Inferior parietal cortex (tissue), 1 donor: ENCODE results near the gene CLDND1.
"Not testable (repeated sequence)": the region's sequence is repeated elsewhere in the genome, so short reads cannot be mapped to it uniquely, and the experiment has no call there.

Experiments
- DNase-seq: peaks from one replicate; pipeline ENCODE4 v3.0.0-alpha.2; 2016; ENCODE audit errors: extremely low spot score

The CLDND1 gene

GRCh38 chr3:98522544-98523281 is at the start of gene CLDND1:
Gene CLDND1, minus strand, starts transcription at chr3:98522902. Its CDS starts 1,478 bp downstream, at chr3:98521424.
- peak; percentile 98 for DNase-seq

GRCh38 chr3:98568402-98568801 is 45.7 kb upstream of the CLDND1 start:
- DNase-seq = no peak

GRCh38 chr3:98567666-98568270 is 45.1 kb upstream of the CLDND1 start:
- no peak for DNase-seq

GRCh38 chr3:98565843-98566242 is 43.1 kb upstream of the CLDND1 start:
- no peak for DNase-seq

- no peak for DNase-seq
Measured at GRCh38 chr3:98565237-98565643, 42.5 kb upstream of the CLDND1 start.

- no peak for DNase-seq
Measured at GRCh38 chr3:98564282-98565005, 41.7 kb upstream of the CLDND1 start.

- no peak for DNase-seq
Measured at GRCh38 chr3:98563661-98564281, 41.1 kb upstream of the CLDND1 start.

GRCh38 chr3:98561727-98562521 is 39.2 kb upstream of the CLDND1 start:
- no peak for DNase-seq

- DNase-seq = no peak
Measured at GRCh38 chr3:98560911-98561310, 38.2 kb upstream of the CLDND1 start.

- DNase-seq = not testable (repeated sequence)
Measured at GRCh38 chr3:98559769-98560168, 37.1 kb upstream of the CLDND1 start.

- no peak for DNase-seq
Measured at GRCh38 chr3:98558100-98558827, 35.6 kb upstream of the CLDND1 start.

GRCh38 chr3:98557324-98558010 is 34.8 kb upstream of the CLDND1 start:
- no peak for DNase-seq

- no peak for DNase-seq
Measured at GRCh38 chr3:98556164-98557130, 33.7 kb upstream of the CLDND1 start.

GRCh38 chr3:98555025-98555379 is 32.3 kb upstream of the CLDND1 start:
- DNase-seq = no peak

- DNase-seq = no peak
Measured at GRCh38 chr3:98554580-98554979, 31.9 kb upstream of the CLDND1 start.

GRCh38 chr3:98553753-98554152 is 31.1 kb upstream of the CLDND1 start:
- DNase-seq = no peak

- DNase-seq = no peak
Measured at GRCh38 chr3:98553021-98553563, 30.4 kb upstream of the CLDND1 start.

- no peak for DNase-seq
Measured at GRCh38 chr3:98552232-98553020, 29.7 kb upstream of the CLDND1 start.
